NCI-H774 (cell line): ENCODE data around the gene RANBP9.

Experiments
- DNase-seq: peaks from one replicate; lab custom pipeline; 2025; lab: John Stamatoyannopoulos, UW

Gene RANBP9

DNA sequence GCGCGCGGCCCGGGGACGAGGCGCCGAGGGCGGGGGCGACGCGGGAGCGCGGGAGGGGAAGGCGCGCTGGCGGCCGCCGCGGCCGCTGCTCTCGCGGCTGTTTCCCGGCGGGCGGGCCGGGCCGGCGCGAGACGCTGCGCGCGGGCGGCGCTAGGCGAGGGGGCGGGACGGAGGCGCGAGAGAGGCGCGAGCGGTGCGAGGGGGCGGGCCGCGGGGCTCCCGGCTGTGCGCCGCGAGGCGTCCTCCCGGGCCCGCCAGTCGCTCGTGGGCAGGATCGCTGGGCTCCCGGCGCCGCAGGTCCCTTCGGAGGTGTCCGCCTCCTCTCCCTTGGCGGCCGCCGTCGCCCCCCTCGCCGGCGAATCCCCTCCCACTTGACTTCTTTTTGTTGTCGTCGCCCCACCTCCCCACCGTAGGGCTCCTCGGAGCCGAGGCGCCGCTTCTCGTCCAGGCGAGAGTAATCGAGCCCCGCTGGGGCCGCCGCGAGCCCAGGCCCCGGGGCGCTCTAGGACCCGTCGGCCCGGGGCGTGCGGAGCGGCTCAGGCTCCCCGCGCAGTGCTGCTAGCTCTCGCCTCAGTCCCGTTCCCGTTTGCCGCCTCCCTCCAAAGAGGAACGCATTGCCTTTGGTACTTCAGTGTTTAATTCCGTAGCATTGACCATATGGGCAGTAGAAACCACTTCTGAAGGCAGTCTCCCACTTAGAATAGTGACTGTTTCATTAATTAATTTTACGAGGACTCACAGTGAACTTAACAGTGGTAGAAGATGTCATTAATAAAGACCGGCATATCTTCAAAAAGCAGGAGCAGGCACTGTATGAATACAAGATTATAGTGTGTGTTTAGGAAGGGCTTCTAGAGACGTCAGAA, at the start of gene RANBP9:
Gene RANBP9 (minus strand): TSS at position 103 of the 866 bp plus-strand sequence. CDS start 330 bp downstream, outside the sequence.
- peak; percentile 93 for DNase-seq

DNA sequence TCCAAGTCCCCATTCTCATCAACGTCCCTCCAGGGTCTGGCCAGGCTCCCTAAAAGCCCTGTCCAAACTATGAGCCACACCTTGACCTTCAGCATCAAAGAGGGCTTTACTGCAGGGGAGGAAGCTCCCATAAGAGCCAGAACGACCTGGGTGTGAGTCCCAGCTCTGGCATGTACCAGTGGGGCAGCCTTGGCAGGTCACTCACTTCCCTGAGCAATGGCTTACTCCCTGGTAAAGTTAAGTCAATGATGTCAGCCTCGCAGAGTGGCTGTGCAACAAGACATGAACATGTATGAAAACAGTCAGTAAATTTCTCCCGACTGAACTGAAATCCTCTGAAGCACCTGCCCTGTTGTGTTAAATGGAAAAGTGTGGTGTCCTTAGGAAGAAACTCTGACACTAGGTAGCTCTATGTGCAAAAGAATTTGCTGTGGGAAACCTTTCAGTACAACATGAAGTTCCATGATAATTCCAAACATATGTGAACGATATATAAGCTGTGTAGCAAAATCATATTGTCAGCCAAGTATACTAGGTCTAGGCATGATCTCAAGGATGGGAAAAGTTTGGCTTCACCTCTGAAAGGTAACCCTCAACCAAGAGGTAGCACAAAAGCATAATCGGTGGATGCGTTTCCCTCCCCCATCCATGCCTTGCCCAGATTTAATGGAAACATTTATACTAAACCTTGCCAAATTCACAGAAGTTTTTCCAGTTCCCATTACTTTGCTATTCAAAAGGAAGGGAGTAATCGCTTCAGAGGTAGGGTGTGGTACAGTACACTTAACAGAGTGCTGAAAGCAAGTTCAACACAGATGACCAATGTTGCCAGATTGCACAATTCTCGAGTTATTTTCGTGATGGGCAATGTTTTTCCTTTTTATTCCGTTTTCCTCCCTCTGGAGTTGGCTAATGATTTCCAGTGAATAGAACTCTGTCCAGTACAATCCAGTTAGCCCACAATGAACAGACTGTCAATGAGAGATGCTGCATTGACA, 49.0 kb upstream of the RANBP9 start:
- no peak for DNase-seq

DNA sequence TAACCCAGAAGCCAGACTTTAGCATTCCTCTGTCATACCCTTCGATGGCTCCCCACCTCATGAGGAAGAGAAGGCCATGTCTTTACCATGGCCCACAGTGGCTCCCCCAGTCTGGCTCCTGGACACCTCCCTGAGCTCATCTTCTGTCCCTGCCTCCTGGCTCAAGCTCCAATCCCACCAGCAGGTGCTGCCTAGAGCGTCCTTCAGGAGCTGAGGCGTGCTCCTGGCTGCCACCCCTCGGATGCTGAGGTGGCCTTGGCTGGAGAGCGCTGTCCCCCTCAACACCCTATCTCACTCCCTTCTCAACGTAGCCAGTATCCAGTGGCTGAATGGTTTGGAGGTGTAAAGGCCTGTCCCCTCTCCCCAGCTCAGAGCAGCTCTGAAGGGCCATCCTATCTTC, 47.4 kb upstream of the RANBP9 start:
- no peak for DNase-seq

DNA sequence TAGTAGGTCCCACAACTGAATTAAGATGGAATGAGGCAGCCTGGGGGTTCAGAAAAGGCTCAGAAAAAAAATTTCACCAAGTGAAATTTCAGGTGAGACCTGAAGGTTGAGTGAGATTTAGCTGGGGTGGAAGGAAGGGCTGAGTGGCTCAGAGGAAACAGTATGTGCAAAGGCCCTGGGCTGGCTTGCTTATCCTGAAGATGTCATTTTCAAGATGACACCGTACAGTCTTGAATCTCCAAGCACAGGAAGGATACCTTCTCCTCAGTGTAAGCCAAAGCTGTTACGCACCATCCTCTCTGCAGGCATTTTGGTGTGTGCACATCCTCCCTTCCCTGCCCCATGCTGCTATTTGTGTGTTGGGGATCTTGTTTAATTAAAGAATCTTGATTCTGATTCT, 43.0 kb upstream of the RANBP9 start:
- no peak for DNase-seq

DNA sequence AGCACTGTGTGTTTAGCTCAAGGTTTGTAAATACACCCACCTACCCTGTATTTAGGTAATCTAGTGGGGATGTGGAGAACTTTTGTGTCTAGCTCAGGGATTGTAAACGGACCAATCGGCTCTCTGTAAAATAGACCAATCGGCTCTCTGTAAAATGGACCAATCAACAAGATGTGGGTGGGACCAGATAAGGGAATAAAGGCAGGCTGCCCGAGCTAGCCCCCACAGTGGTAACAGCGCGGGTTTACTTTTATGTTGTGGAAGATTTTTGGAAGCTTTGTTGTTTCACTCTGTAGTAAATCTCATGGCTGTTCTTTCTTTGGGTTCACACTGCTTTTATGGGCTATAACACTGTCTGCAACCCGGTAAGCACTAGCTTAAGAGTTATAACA, 32.1 kb upstream of the RANBP9 start:
- no peak for DNase-seq

DNA sequence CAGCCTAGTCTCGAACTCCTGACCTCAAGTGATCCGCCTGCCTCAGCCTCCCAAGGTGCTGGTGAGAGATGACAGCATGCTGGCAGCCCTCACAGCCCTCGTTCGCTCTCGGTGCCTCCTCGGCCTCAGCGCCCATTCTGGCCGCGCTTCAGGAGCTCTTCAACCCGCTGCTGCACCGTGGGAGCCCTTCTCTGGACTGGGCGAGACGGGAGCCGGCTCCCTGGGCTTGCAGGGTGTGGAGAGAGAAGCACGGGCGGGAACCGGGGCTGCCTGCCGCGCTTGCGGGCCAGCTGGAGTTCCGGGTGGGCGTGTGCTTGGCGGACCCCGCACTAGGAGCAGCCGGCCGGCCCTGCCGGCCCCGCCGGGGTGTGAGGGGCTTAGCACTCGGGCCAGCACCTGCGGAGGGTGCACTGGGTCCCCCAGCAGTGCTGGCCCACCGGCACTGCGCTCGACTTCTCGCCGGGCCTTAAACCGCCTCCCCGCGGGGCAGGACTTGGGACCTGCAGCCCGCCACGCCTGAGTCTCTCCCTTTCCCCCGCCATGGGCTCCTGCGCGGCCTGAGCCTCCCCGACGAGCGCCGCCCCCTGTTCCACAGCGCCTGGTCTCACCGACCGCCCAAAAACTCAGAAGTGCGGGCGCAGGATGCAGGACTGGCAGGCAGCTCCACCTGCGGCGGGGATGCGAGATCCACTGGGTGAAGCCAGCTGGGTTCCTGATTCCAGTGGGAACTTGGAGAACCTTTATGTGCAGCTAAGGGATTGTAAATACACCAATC, 31.5 kb upstream of the RANBP9 start:
- DNase-seq = no peak

DNA sequence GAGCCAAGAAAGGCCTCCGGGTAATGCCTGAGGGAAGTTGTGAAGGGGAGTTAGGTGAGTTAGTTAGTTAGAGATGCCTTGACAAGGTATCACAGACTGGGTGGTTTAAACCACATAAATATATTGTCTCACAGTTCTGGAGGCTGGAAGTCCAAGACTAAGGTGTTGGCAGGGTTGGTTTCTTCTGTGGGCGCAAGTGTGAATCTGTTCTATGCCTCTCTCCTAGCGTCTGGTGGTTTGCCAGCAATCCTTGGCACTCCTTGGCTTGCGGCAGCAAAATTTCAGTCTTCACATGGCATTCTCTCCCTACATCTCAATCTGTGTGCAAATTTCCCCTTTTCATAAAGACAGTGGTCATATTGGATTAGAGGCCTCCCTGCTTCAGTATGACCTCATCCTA, 29.7 kb upstream of the RANBP9 start:
- no peak for DNase-seq

DNA sequence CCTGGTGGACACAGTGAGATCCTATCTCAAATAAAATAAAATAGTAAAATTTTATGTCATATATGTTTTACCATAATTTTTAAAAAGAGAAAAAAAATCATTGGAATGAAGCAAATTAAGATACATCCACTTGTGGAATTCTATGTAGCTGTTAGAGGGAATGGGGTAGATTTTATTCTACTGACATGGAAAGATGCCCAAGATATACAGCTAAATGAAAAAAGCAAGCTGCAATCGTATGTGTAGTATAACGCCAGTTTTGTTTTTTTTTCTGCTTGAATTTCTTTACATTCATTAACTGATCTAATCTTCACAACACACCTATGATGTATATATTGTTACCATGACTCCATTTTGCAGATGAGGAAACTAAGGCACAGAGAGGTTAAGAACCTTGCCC, 23.4 kb upstream of the RANBP9 start:
- no peak for DNase-seq

DNA sequence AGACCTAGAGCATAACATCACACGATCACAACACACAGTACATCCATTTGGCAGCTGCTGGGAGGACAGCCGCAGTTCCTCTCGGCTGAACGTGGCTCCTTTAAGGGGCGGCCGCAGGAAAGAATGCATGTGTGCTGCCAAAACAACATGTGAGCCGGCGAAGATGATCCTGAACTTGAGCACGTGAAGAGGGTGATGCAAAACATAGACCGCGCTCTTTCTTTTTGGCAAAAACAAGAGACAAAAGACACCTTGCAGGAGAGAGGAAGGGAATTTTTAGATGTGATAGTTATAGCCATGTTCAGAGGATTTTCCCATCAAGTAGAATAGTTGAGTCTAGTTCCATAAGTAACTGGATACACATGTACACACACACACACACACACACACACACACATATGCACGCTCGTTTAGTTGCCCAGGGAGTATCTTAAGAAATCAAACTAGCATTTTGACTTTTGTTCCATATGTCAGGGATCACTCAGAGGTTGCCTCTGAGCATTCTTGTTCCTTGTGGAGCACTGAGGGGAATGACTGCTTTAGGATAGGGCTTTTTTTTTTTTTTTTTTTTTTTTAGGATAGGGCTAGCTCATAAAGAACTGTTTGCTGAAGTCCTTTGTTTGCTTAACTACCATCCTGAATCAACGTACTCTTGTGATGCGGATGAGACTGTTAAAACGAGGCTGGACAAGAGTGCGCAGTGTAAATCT, 21.7 kb upstream of the RANBP9 start:
- DNase-seq = no peak

DNA sequence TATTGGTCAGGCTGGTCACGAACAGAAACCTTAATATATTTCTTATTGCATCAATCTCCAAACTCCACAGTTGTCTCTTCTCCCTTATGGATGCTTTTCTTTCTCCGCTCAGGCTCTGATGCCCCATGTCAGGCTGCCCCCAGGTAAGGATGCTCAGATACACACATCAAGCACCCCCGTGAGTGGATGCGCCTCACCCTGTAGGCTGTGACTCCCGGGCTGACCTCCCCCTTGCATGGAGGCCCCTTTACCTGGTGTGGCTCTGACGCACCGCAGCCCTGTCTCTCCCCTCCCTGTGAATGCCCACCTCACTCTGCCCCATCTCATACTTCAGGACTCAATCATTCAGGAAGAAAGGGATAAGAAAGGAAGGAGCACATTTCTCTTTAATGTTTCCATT, 19.1 kb upstream of the RANBP9 start:
- DNase-seq = no peak

DNA sequence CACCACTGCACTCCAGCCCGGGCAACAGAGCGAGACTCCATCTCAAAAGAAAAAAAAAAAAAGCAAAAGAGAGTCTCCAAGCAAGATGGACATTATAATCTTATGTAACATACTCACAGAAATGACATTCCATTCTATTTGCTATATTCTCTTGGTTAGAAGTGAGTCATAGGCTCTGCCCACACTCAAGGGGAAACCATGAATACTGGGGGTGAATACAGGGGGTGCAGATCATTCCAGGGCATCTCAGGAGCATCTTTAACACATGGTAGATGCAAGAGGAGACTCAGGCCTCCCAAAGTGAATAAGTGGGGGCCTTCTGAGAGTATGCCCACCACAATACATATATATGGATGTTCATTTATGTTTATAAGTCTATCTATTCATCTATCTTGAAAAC, 18.3 kb upstream of the RANBP9 start:
- no peak for DNase-seq

DNA sequence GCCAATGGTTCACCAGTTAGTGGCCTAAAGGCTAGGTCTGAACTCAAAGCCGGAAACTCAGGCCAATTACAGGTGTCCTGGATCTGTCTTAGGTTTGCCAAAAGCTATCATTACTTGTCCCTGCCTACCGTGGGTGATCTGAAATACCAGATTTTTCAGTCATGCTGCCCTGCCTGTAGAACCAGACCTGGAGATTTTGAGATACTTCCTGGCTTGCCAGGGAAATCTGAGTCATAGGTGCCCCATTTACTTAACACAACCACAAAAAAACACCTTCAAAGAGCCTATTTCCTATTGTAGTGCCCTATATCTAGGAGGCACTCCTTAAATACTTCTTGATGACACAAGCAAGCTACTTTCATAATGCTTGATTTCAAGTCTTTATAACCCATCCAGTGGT, 13.9 kb upstream of the RANBP9 start:
- DNase-seq = no peak

DNA sequence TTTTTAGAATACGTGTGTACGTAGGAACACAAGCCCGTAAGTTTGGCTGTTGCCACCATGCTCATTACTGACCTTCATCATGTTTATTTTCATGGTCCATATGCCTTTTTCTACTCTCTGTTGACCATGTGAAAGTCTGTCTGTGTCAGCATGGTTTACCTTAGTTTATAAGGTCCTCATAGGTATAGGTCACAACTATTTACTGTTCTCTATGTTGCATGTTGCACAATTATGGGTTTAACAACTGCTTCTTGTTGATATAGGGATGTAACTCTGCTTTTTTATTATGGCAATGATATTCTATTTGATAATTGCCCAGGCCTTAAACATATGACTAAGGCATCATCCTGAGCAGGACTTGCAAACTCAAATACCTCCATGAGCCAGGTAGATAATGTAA, 13.4 kb upstream of the RANBP9 start:
- DNase-seq = peak; percentile 13

DNA sequence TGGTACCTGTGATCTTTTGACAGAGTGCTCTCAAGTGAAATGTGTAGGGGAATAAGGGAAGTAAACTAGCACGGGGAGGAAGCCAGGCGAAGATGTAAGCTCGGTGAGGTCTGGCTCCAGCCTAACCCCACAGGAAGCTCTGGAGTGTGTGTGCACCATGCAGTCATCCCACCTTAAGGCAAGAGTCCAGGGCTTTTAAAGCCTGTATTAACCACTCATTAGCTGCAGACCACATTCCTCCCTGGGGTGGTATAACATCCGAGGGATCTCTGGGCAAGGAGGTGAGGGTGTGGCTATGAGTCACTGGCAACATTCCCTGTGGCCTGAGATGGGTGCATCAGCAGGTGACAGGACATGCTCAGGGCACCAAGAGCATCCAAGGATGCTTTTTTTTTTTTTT, 12.5 kb upstream of the RANBP9 start:
- DNase-seq = no peak

DNA sequence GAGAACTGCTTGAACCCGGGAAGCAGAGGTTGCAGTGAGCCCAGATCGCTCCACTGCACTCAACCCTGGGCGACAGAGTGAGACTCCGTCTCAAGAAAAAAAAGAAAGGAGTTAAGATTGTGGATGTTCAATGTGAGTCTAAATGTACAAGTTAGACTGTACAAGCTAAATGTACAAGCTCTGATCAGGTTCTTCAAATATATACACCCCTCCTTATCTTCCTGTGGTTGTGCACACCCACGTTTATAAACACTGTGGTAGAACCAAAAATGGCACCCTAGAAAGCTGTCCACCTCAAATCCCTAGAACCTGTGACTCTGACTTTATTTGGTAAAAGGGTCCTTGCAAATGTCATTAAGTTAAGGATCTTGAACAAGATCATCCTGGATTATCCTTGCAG, 11.2 kb upstream of the RANBP9 start:
- DNase-seq = no peak

DNA sequence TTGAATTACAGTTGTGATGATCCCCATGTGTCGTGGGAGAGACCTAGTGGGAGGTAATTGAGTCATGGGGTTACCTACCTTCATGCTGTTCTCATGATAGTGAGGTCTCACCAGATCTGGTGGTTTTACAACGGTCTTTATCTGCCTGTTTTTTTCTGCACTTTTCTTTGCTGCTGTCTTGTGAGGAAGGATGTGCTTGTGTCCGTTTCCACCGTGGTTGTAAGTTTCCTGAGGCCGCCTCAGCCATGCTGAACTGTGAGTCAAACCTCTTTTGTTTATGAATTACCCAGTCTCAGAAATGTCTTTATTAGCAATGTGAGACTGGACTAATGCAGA, 6.5 kb upstream of the RANBP9 start:
- DNase-seq = no peak

DNA sequence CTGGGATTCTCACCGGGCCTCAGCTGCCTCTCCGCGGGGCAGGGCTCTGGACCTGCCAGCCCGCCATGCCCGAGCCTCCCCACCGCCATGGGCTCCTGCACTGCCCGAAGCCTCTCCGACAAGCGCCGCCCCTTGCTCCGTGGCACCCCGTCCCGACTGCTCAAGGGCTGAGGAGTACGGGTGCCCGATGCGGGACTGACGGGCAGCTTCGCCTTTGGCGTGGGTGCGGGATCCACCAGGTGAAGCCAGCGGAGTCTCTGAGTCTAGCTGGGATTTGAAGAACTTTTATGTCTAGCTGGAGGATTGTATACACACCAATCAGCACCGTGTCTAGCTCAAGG, 5.3 kb upstream of the RANBP9 start:
- DNase-seq = no peak

DNA sequence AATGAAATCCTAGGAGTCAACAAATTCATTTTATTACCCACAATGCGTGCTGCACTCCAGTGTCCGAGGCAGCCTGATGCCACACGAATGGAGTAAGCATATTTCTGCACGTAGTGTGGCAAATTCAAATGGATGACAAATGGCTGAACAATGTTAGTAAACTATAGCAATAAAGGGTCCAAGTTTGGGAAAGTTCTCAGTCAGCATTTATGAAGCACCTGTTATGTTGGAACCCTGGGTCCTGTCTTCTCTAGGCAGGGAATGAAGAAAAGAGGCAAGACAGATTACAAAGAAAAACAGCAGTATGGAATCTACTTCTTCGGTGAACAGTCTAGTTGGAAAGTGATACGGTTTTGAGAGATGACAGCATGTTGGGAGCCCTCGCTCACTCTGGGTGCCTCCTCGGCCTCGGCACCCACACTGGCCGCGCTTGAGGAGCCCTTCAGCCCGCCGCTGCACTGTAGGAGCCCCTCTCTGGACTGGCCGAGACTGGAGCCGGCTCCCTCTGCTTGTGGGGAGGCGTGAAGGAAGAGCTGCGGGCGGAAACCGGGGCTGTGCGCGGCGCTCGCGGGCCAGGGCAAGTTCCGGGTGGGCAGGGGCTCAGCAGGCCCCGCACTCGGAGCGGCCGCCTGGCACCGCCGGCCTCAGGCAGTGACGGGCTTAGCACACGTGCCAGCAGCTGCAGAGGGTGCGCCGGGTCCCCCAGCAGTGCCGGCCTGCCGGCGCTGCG, 4.8 kb upstream of the RANBP9 start:
- DNase-seq = no peak

DNA sequence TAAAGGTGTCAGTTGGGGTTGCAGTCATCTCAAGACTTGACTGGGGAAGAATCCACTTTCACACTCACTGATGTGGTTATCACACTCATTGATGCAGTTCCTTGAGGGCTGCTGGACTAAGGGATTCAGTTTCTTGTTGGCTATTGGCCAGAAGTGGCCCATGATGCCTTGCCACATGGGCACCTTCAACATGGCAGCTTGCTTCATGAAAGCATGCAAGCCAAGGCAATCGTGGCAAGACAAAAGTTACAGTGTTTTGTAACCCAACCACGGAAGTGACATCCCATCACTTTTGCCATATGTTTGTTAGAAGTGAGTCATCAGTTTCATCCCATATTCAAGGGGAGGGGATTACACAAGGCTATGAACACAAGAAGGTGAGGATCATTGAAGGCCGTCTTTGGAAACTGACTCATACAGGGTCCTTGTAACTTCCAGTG, 3.8 kb upstream of the RANBP9 start:
- no peak for DNase-seq

DNA sequence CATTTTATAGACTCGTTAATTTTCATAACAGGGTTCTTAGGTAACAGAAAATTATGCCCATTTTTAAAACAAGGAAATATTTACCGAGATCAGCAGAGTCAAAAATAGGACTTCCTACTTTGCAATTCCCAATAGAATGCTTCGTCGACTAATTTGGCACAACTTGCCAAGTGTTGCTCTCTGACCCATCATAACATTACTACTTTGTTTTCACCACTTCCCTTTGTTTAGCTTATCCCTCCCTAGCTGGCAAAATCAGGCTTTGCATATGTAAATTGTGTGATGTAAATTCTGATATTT, 914 bp upstream of the RANBP9 start:
- no peak for DNase-seq

DNA sequence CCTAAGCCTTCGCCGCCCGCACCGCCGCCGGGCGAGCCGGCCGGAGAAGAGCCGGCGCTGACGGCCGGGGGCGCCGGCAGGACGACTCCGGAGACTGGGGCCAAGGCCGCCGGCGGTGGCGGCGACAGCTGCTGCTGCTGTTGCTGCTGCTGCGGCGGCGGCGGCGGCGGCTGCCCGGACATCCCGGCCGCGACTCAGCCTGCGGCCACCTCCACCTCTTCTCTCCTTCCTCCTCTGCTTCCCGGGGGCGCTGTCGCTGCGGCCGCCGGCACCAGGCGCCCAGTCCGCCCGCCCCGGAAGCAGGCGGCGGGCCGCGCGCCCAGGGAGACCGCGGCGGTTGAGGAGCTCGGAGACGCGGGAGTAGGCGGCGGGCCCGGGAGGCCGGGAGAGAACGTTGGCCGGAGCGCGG, 307 bp downstream of the RANBP9 start:
- DNase-seq = no peak
